DMS153 (cell line): ENCODE results near the gene VAMP4.

Experiments
- DNase-seq: peaks from one replicate; lab custom pipeline; 2025; lab: John Stamatoyannopoulos, UW

The VAMP4 gene

GRCh38 chr1:171741872-171742576, at the start of gene VAMP4:
TSS of gene VAMP4 (minus strand) at chr1:171742065. CDS start at chr1:171738414, 3,651 bp downstream.
- DNase-seq = peak; percentile 83

- DNase-seq = no peak
These were observed 48.5 kb upstream of the VAMP4 start for GRCh38 chr1:171790318-171790717.

GRCh38 chr1:171788696-171789095, 46.8 kb upstream of the VAMP4 start:
- DNase-seq = no peak

- DNase-seq = no peak
These were observed 46.0 kb upstream of the VAMP4 start for GRCh38 chr1:171787686-171788480.

- no peak for DNase-seq
These were observed 44.7 kb upstream of the VAMP4 start for GRCh38 chr1:171786534-171786933.

GRCh38 chr1:171785766-171786165, 43.9 kb upstream of the VAMP4 start:
- no peak for DNase-seq

GRCh38 chr1:171784784-171785183, 42.9 kb upstream of the VAMP4 start:
- DNase-seq = no peak

- no peak for DNase-seq
These were observed 42.1 kb upstream of the VAMP4 start for GRCh38 chr1:171783816-171784530.

GRCh38 chr1:171781176-171781875, 39.5 kb upstream of the VAMP4 start, which contains the start of gene METTL13:
TSS of gene METTL13 (plus strand) at chr1:171781660. CDS start at chr1:171781968, 308 bp downstream.
- peak; percentile 100 for DNase-seq

- no peak for DNase-seq
These were observed 38.8 kb upstream of the VAMP4 start for GRCh38 chr1:171780583-171781175.

GRCh38 chr1:171772312-171772711, 30.4 kb upstream of the VAMP4 start:
- DNase-seq = no peak

- no peak for DNase-seq
These were observed 27.9 kb upstream of the VAMP4 start for GRCh38 chr1:171769754-171770153.

- no peak for DNase-seq
These were observed 27.3 kb upstream of the VAMP4 start for GRCh38 chr1:171769171-171769570.

- DNase-seq = no peak
These were observed 21.9 kb upstream of the VAMP4 start for GRCh38 chr1:171763764-171764163.

- DNase-seq = no peak
These were observed 20.3 kb upstream of the VAMP4 start for GRCh38 chr1:171762143-171762563.

- DNase-seq = no peak
These were observed 16.1 kb upstream of the VAMP4 start for GRCh38 chr1:171758011-171758410.

- no peak for DNase-seq
These were observed 15.0 kb upstream of the VAMP4 start for GRCh38 chr1:171756856-171757255.

- no peak for DNase-seq
These were observed 13.1 kb upstream of the VAMP4 start for GRCh38 chr1:171754971-171755370.

- no peak for DNase-seq
These were observed 12.5 kb upstream of the VAMP4 start for GRCh38 chr1:171754353-171754705.

- DNase-seq = no peak
These were observed 12.0 kb upstream of the VAMP4 start for GRCh38 chr1:171753685-171754352.

- no peak for DNase-seq
These were observed 11.3 kb upstream of the VAMP4 start for GRCh38 chr1:171753182-171753581.
